M059J (cell line): ENCODE data around the gene FICD. TPM values are rescaled to one million over a fixed set of nuclear protein-coding genes. Genes with fewer than 3 reads are reported as not detected.
A peak's percentile ranks its signal among the peaks of the same experiment; 100 is the strongest.

ENCODE experiments used
- DNase-seq: peaks from one replicate; pipeline ENCODE4 v3.0.0-alpha.2; 2012; ENCODE audit warnings: low read depth
- total RNA-seq: library from RNA; depleted of rRNA; stranded (reverse); fragments of >200 nt; shearing (Covaris generic); gene quantifications from 2 replicates; pipeline ENCODE4 v1.2.3, GENCODE V29; 2014; rRNA removed

FICD gene
- total RNA-seq, 1 experiment from 2014 or later, result 12.5 TPM

DNA sequence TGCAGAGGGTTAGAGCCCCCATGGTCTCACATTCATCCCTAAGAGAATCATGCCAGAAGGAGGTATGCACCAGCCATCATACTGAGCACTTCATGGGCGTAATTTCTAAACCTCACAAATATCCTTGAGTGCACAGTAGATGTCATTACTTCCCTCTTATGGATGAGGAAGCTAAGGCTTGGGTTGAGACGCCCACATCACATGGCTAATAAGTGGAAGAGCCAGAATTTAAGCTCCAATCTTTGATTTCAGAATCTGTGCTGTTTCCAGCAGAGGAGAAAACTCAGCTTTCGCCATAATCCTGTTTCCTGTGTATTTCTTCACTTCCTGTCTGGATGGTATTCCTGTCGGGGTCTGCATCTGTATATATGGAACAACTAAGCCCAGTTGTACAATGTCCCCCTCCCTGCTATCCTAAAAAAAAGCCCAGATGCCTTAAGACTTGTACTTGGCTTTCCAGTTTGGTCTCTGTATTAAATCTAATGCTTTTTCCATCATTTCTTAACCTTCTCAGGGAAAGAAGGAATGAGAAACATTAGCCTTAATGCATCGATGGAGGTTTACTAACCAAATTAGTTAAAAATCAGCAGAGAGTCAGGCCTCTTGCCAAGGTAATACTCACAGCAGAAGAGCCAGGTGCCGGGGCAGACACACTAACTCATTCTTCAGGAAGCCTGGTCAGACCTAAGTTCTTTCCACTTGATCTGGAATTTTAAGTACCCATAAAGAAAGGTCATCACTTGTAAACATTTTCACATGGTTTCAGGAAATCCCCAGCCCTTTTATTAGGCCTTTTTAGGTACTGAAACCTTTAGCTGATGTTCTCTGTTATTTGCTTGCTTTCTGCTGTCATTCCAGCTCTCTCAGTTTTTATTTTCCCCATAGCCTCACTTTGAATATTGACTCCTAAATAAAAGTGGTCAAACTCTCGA is 52.6 kb downstream of the FICD start:
- DNase-seq, result peak; percentile 40

DNA sequence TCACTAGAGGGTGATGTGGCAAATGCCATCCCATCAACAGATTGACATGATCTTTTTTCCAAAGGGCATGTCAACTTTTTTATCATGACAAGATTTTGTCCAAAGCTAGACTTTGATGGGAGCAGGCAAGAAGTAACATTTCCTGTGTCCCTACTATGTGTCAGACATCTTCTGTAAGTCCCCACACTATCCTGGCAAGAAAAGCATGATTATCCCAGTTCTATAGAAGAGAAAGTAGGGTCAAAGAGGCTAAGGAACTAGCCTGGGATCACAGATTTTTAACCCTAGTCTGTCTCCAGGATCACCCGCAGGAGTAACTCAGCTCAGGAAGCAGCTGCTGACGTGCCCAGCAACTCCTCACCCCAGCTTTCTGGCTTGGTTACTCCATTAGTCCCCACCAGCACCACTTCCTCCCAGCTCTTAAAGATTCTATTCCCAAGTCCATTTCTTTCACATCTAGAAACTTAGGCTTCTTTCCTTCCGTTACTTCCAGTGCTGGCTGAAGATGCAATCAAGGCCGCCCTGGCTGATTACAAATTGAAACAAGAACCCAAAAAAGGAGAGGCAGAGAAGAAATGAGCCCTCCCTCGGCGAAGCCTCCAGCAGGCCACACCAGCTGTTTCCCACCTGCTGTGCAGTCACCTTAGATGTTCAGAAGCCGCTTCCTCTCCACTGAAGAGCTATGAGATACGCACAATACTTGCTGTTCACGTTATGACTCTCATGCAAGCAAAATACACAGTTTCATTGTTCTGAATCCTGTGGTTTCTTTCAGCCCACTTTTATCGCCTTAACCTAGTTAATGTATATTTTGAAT is 53.5 kb downstream of the FICD start:
- no peak for DNase-seq

Other genes with a start within 250 kb of the FICD start
- 0.05 TPM in 1 of 2 replicates, not detected in the other for gene CMKLR1, start 176.0 kb upstream of the FICD start, total RNA-seq
- gene SART3, start 45.9 kb downstream of the FICD start, total RNA-seq, result 38.8 and 39.8 TPM in 2 replicates
- 90.9 and 102 TPM in 2 replicates for gene ISCU, start 47.3 kb downstream of the FICD start, total RNA-seq
- 0.05 TPM in 1 of 2 replicates, not detected in the other for gene TMEM119, start 82.8 kb downstream of the FICD start, total RNA-seq
- 0.42 and 0.79 TPM in 2 replicates for gene SELPLG, start 118.6 kb downstream of the FICD start, total RNA-seq
- 118 and 171 TPM in 2 replicates for gene CORO1C, start 216.2 kb downstream of the FICD start, total RNA-seq